DMS 273 treated with DMSO at 0.1 percent for 48 hours (cell line): ENCODE results near the gene MC2R.
"Not testable (repeated sequence)": the region's sequence is repeated elsewhere in the genome, so short reads cannot be mapped to it uniquely, and the experiment has no call there.

Source experiments
- DNase-seq: peaks from one replicate; lab custom pipeline; 2025; lab: John Stamatoyannopoulos, UW

MC2R gene

DNA sequence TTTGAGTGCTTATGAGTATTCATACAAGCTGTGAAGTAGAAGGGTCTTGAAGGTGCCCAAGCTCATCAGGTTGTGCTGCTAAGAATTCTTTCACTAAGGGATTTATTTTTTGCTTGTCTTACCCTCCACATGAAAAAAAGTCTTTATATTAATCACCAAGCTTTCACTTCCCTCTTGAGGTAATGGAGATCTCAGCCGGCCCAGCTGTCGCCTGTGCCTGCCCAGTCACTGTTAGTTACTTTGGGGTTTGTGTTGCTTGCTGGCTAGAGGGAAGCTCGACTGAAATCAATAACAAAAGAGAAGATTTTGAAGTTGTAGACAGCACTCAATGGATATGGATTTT lies 21.9 kb downstream of the MC2R start:
- no peak for DNase-seq

DNA sequence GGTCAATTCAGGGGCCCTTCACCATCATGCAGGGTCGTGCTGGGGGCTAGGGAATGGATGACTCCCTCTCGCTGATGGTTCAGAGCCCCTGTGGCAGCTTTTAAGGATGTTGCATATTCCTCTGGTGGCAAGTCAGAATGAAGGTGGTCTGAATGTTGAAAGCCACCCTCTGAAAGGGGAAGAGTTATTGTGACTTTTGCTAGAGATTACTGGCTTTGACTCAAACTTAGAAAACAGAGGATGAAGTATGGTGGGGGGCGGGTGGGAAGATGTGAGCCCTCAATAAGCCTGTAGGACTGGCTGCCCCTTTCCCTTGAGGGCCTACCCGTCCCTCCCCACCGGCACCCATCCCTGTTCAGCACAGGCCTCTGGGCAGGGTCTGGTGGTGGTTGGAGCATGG lies 23.2 kb downstream of the MC2R start:
- DNase-seq = no peak

- DNase-seq = no peak
These were observed 24.5 kb downstream of the MC2R start for GRCh38 chr18:13890761-13891361.

- no peak for DNase-seq
These were observed 25.7 kb downstream of the MC2R start for GRCh38 chr18:13889671-13890070.

GRCh38 chr18:13888191-13888716 lies 27.1 kb downstream of the MC2R start:
- no peak for DNase-seq

- no peak for DNase-seq
These were observed 30.3 kb downstream of the MC2R start for GRCh38 chr18:13885009-13885408.

DNA sequence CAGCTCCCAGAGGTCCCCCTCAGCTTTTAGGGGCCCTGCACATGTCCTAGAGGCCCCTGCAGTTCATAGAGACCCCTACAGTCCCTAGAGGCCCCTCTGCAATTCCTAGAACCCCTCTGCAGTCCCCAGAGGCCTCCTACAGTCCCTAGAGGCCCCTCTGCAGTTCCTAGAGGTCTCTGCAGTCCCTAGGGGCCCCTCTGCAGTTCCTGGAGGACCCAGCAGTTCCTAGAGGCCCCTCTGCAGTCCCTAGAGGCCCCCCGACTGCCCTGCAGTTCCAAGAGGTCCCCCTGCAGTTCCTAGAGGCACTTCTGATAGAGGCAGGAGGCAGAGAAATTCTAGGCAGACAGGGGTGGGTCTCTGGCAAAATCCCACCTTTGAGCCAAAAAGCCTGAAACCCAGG lies 35.4 kb downstream of the MC2R start:
- DNase-seq = no peak

DNA sequence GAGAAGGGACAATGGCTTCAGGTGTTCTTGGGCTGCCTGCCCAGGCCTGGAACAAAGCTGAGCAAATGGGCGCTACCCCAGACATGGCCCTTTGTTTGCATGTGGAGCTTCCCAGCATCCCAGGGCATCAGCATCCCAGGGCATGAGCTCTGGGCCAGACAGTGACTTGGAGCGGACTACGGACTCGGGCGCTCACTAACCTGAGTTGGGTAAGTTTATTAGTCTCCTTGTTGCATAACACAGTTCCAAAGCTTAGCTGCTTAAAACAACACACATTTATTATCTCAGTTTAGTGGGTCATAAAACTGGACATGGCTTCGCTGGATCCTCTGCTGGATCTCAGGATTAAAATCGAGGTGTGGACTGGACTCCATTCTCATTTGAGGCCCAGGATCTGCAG lies 35.8 kb downstream of the MC2R start:
- DNase-seq = no peak

DNA sequence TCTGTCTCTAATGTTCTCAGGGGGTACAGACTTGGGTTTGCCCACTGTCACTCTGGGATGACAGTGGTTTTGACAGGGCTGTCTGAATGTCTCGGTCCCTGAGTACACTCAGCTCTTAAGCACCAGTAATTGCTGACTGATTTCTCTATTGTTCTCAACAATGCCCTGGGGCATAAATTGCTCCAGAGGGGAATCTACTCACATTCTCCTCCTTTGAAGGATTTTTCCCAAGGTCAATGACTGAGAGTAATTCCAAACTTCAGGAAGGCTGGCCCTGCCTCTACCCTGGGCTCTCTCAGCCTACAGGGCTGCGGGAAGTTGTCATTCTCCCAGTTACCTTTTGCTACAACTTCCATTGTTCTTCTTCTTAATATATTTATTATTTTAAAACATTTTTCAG lies 36.5 kb downstream of the MC2R start:
- no peak for DNase-seq

DNA sequence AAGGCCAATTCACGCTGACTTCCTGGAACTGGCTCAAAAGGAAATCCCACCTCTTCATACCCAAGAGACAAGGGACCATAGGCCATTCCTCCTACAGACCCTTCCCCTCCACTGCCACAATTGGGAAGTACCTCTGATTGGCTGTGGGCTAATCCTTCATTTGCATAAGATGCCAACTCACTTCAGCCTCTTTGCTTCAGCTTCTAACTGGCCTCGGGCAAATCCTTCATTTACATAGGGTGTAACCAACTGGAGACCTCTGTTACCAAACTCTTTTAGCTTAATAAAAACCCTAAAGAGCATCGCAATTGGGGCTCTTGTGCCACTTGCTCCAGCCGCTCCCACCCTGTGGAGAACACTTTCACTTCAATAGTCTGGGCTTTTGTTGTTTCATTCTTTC lies 38.2 kb downstream of the MC2R start:
- no peak for DNase-seq

- DNase-seq = no peak
These were observed 40.8 kb downstream of the MC2R start for GRCh38 chr18:13874558-13874957.

GRCh38 chr18:13872932-13873331 lies 42.4 kb downstream of the MC2R start:
- no peak for DNase-seq

- DNase-seq = no peak
These were observed 43.0 kb downstream of the MC2R start for GRCh38 chr18:13872373-13872772.

GRCh38 chr18:13871701-13872100 lies 43.6 kb downstream of the MC2R start:
- DNase-seq = peak; percentile 20

GRCh38 chr18:13868501-13869271 lies 46.6 kb downstream of the MC2R start:
- no peak for DNase-seq

GRCh38 chr18:13862898-13863297 lies 52.4 kb downstream of the MC2R start:
- DNase-seq = not testable (repeated sequence)

DNA sequence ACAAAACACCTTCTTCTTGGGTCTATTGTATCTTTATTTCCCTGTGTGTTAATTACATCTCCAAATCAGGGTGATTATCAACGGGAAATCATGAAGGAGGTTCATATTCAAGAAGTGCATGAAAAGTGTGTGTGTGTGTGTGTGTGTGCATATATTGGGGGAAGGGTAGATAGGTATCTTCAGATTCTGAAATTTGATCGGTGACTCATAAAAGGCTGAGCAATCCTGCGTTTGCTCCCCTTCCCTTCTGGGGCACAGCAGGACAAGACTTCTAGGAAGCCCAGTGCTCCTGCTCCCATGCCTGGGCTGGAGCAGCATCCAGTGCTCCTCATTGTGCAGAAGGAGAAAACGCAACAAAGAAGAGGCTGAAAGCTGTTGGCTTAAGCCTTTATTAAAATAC lies 65.5 kb downstream of the MC2R start:
- DNase-seq = no peak

- no peak for DNase-seq
These were observed 78.8 kb downstream of the MC2R start for GRCh38 chr18:13836559-13836958.

GRCh38 chr18:13835202-13835601 lies 80.1 kb downstream of the MC2R start:
- DNase-seq = no peak

DNA sequence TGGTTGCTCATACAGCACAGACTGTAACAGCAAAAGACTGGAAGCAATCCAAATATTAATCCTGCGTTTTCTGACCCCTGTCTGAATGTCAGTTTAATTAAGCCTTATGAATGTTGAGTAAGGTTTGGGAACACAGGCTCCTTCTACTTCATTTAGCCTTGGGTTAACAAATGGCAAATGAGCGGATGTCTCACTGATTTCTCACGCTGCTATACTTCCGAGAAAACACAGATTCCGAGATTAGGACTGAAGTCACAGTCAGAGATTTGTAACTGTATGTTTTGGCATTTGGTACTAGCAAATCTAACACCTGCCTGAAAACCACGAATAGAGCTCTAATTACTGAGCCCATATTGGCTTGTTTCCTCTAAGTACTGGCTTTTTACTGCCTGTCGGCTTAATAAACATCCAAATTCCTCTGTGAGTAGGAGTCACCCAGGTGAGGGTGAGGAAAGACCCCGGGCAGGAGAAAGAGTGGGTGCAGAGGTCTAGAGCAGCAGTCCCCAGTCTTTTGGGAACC lies 80.8 kb downstream of the MC2R start:
- DNase-seq = no peak
